HG02973 (cell line): ENCODE results near the gene CA4.

Experiments used
- ATAC-seq: cut with Tn5 transposase; IDR thresholded peaks from one replicate; pipeline ENCODE4 v1.9.1; 2021; ENCODE audit warnings: moderate library complexity; ENCODE audit not compliant: unreplicated experiment

Gene CA4

GRCh38 chr17:60154616-60155426 is 5.0 kb downstream of the CA4 start:
- no peak for ATAC-seq

GRCh38 chr17:60155427-60155814 is 5.6 kb downstream of the CA4 start:
- ATAC-seq = no peak

- no peak for ATAC-seq
Measured at GRCh38 chr17:60155815-60156214, 6.0 kb downstream of the CA4 start.

GRCh38 chr17:60156746-60157145 is 7.0 kb downstream of the CA4 start:
- no peak for ATAC-seq

GRCh38 chr17:60157487-60158040 is 7.8 kb downstream of the CA4 start:
- no peak for ATAC-seq

- no peak for ATAC-seq
Measured at GRCh38 chr17:60158751-60159478, 9.1 kb downstream of the CA4 start.

- ATAC-seq = no peak
Measured at GRCh38 chr17:60159479-60159866, 9.7 kb downstream of the CA4 start.

GRCh38 chr17:60160829-60161501 is 11.2 kb downstream of the CA4 start:
- ATAC-seq = no peak

GRCh38 chr17:60161598-60162330 is 12.0 kb downstream of the CA4 start:
- ATAC-seq = no peak

- ATAC-seq = no peak
Measured at GRCh38 chr17:60163108-60163784, 13.5 kb downstream of the CA4 start.

GRCh38 chr17:60164164-60164563 is 14.4 kb downstream of the CA4 start:
- no peak for ATAC-seq

GRCh38 chr17:60164697-60165096 is 14.9 kb downstream of the CA4 start:
- ATAC-seq = no peak

GRCh38 chr17:60165223-60165622 is 15.4 kb downstream of the CA4 start:
- ATAC-seq = no peak

- no peak for ATAC-seq
Measured at GRCh38 chr17:60165971-60166370, 16.2 kb downstream of the CA4 start.

GRCh38 chr17:60167065-60167741 is 17.4 kb downstream of the CA4 start:
- no peak for ATAC-seq

- no peak for ATAC-seq
Measured at GRCh38 chr17:60168654-60169053, 18.9 kb downstream of the CA4 start.

- no peak for ATAC-seq
Measured at GRCh38 chr17:60169921-60170817, 20.4 kb downstream of the CA4 start.

GRCh38 chr17:60170835-60171752 is 21.3 kb downstream of the CA4 start:
- ATAC-seq = no peak
